NCI-H1105 (cell line): ENCODE measurements around the gene SMAD3.

Experiments
- DNase-seq: peaks from one replicate; lab custom pipeline; 2025; lab: John Stamatoyannopoulos, UW

The SMAD3 gene

DNA sequence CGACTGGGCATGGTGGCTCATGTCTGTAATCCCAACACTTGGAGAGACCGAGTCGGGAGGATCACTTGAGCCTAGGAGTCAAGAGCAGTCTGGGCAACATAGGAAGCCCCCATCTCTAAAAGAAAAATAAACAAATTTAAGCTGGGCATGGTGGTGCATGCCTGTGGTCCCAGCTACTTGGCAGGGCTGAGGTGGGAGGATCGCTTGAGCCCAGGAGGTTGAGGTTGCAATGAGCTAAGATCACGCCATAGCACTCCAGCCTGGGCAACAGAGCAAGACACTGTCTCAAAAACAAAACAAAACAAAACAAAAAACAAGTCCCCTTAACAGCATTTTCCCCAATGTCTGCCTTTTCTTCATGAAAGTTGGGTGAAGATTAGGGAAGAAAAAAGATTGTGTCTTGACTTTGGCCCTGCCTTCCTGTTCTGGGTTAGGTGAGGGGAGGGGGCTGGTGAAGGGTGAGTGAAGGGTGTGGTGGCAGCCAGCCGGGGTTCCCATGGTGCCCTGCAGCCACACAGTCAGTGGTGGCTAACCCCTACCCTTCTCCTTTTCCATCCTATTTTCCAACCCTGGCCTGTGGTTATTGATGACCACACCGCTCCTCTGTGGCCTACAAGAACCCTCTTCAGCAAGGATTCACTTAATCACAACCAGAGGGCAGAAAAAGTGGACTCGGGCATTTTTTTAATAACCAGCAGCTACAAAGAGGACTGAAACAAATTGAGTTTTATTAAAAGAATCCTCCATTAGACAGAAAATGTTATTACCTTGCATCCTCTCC is 28.4 kb upstream of the SMAD3 start:
- no peak for DNase-seq

DNA sequence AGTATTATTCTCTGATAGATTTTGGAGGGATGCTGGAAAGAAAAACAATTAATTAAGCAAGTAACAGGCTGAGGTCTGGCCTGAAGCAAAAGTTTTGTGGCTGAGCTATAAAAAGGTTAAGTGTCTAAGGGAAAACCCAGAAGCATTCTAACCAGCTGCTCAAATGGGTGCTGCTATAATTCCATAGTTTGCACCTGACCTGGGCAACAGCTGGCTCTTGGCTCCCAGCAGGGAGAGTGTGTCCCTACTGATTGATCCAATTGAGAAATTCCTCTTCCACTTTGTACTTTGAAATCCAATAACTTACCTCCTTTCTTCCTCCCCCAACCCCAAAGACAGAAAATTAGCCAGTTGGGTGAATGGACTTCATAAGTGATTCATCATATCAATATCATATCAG is 27.7 kb upstream of the SMAD3 start:
- no peak for DNase-seq

DNA sequence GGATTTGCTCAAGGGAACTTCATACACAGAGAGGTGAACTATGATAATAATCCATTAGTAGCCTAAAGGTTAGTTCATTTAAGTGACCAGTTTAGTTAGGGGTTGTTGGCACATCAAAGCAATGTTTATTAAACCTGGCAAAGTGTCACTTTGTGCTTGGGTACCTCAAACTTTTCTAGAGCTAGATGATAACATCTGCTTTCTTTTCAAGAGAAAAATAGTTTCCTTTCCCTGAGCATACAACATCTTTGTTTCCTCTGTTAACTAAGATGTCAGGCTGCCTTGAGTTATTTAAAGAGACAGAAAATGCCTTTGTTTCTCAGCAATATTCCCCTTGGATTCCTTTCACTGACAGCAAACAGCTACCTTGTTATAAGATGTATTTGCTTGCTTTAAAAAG is 26.7 kb upstream of the SMAD3 start:
- no peak for DNase-seq

DNA sequence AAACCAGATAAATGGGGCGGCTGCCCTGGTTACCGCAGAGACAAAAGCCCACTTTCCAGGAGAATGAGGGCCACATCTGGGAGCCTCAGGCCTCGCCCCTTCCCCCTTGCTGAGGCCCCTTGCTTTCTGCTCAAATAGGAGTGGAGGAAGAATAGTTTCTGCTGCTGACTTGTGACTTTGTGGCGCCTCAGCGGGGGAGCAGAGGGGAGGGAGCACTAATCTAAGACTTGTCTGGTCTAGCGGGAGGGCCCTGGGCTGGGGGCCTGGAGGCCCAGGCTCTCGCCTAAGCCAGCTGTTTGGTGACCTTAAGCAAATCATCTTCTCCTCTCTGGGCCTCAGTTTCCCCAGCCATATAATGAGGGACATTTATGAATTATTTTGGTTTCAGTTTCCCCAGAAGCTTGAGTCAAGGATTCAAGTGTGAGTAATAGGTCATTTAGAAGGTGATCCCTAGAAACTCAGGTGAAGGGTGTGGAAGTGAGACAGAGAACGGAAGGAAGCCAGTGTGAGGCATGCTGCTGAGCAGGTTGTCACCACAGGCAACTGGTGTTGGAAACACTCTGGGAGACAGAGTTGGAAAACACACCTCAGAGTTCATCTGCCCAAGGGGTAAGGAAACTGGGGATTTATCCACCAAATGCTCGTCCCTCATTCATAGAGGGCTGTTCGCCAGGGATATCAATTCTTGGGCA is 25.9 kb upstream of the SMAD3 start:
- DNase-seq: no peak

DNA sequence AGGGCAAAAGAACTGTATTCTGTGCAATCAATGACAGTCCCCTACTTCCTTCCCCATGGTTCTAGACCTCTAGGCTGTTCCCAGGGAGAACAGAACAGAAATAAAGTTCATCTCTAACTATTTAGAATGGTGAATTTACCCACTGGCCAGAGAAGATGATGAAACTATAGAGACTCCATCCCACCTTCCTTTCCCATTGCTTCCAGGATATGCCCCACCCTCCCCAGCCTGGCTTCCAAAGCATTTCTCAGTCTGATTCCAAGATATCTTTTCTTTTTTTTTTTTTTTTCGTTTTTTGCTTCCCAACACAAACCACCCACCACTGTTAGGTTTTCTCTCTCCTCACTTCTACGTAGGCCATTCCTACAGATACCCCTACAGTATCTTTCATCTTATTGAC is 25.1 kb upstream of the SMAD3 start:
- DNase-seq: no peak

DNA sequence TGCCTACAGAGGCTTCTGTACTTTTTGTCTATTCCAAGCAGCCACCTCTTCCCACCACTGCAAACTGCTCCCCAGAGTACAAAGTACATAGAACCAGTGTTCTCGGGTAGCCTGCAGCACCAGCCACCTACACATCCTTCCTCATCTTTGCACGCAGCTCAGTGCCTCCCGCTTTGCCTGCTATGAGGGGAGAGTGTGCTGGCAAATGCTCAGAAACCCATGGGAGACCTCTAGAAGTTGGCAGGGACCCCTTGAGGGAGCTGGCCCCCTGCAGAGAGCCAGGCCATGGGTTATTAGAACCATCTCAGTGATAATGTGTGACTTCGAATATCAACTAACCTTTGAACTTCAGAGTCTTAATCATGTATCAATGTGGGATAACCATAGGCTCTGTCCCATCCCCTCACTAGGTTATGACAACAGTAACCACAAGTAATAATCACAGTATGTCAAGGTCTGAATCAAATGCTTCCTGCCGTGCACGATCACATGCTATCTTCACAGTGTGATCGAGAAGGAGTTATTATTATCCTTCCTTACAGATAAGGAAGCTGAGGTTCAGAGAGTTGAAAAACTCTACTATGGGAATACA is 22.8 kb upstream of the SMAD3 start:
- DNase-seq: no peak

DNA sequence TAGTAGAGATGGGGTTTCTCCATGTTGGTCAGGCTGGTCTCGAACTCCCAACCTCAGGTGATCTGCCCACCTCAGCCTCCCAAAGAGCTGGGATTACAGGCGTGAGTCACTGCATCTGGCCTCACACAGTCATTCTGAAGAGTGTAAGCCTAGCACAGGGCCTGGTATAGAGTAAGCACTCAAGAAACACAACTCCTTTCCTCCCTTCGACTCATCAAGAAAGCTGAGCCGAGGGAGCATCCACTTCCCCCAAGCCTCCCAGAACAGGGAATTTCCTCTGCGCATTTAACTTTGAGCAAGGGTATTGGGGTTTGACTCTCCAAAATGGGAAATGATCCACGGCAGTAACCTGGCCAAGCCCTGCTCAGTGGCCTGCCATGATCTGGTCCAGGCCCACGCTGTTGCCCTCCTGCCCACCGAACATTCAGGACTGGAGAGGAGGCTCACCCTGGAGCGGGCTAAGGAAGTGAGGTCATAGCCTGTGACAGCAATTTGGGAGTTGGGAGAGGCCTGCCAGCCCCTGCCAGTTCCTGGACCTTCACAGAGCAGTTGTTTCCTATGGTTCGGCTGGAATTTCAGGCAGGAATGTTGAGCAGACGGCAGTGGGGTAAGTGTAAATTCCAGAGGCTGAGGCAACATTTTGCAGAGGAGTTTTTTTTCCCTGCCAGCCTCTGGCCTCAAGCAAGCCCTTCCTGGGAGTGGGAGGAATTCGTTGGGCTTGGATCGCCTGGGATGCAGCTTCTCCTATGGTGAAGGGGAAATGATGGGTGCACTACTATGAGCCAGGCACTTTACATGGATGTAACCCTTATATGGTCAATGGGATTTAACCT is 21.2 kb upstream of the SMAD3 start:
- no peak for DNase-seq

DNA sequence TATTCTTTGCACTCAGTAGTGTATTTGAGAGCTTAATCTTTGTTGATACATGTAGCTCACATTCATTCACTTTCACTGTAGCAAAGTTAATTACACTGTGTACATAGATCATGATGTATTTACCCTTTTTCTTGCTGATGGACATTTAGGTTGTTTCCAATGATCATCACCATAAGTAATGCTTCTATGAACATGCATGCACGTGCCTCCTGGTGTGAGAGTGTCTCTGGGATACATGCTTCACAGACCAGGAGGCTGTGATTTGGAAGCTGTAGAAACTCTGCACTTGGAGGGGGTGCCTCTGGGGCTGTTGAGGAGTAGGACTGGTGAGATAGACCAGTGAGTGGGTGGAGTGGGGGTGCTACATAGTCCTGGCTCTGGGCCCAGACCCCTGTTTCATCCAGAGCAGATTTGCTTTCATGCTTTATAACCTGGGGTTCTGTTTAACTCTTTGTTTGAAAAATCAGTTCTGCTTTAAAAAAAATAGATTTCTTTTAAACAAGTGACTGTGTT is 18.2 kb upstream of the SMAD3 start:
- DNase-seq: no peak

DNA sequence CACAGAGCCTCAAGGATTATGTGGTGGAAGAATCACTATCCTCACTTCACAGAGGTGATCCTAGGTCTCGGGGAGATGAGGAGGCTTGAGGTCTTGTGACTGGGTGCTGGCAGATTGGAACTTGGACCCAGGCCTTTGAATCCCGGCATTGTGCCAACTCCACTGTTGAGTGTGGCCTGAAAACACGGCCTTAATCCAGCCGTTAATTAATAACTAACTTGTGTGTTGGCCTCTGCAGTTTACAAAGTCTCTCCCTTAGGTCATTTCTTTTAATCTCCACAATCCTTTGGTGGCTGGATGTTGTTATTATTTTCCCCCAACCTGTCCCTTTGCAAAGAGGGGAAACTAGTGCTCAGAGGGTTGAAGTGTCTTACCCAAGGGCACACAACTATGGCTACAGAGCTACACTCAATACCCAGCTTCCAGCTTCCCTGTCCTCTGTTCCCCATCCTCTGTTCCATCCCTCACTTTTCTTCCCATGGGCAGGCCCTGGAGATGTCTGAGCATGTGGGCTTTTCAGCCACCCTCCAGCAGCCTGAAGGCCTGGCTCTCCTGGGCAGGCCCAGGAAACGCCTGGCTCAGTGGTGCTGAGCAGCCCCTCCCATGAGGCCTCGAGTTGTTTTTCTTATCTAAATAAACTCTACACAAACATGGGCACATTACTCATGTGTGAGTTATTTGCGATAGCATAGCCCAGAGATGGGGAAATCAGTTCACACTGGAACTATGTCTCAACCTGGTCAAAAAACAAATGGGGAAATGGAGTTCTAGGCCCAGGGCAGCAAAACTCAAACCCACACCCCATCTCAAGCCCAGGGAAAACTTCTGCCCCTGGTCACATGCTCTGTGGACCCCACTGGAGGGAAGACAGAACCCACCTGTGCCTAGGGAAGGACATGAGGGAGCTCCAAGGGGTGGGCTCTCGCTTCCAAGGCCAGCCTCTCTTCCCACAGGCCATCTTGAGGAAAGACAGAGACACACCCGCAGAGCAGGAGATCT is 16.8 kb upstream of the SMAD3 start:
- no peak for DNase-seq

DNA sequence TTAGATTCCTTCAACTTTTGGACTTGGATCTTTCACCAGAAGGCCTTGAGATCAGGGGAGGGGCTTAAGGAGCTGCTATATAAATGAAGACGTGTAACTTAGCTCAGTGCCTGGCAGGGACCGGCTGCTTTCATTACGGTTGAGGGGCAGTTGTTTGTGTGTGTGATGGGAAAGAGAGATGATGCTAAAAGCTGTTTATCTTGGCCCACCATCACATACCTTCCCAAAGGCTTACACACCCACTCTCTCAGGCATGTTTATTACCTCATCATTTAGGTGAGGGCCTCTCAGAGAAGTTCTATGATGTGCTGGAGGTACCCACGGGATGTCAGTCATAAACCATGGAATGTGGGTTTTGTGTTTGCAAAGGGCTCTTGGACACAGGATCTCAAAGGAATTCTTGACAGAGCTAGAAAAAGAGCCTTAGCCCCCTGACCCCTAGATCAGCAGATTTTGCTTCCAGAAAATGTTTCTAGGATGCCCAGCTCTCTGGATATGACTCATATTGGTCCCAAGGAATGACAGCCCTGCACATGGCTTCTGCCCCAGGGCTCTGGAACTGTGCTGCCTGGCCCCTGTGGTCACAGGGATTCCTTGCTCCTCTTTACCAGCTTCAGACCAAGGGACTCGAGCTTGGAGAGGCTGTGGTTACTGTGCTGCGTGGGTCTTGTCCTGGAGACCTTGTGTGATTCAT is 15.9 kb upstream of the SMAD3 start:
- DNase-seq: no peak

DNA sequence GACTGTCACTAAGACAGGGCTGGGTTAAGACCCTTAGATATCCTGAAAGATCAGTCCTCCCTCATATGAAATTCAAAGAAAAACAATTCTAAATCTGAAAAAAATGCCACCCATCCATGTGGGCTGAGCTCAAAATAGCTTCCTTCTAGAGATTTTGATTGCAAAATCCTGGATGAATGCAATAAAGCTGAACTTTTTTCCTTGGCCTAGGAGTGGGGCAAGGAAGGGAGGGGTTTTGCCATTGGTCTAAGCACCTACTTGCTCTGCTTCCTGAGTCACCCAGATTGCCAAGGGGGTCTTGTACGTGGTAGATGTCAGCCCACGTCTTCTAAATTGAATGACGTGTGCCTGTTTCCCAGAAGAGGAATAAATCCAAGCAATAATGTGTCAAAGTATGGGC is 15.3 kb upstream of the SMAD3 start:
- no peak for DNase-seq

DNA sequence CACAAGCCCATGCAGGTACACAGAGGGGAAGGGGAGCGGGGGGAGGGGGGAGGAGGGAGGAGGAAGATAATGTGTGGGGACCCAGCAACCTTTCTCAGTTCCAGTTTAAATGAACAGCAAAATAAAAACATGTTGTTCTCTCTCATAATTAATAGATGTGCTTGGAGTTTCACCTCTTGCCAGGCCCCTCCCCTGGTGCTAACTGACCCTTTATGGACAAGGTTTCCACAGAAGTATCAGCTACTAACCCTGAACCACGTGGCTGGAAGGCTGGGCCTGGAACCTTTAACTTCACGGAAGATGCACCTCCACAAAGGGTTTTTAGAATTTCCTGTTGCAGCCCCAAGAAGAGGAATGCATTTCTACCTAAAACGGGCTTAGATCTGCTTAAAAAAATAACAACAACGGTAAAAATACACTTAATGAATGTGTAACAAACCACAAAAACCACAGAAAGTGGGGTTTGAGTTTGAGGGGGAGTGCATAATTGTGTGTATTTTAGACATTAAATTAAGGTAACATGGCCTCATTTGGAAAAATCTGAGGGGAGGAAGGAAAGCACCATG is 14.8 kb upstream of the SMAD3 start:
- no peak for DNase-seq

DNA sequence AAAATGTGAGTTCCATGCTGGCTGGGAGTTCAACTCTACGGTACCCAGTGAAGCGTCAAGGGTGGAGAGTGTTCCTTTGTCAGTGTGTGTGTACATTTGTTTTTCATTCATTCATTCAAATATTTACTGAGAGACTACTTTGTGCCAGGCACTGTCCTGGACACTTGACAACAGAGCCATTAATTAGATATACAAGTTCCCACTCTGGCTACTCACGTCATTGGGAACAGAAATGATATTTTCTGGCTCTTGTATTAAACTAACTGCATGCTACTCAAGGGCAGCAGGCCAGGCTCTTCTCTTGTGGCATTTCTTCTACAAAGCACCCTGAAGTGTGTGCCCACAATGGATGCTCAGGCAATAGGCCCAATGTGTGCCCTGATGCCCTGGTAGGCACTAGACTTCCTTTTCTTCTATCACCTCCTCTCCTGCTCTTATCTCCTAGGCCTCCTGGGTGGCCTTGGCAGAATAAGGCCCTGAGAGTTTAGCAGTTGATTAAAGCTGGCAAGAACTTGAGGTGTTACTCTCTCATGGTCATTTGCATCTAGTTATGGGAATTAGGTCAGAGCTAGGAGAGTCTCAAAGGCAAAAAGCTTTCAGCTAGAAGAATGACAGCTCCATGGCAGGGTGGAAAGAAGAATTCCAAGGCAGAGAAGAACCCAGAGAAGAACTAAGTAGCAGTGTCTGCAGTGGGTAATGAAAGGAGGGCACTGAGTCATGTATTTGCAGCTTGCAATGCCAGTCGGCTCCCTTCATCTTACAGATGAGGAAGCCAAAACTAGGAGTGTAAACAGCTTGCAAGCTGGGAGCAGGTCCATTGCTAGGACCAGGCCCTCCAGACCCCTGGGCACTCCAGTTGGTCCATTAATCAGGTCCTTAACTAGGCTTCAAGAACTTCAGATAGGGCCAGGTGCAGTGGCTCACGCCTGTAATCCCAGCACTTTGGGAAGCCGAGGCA is 14.0 kb upstream of the SMAD3 start:
- no peak for DNase-seq

DNA sequence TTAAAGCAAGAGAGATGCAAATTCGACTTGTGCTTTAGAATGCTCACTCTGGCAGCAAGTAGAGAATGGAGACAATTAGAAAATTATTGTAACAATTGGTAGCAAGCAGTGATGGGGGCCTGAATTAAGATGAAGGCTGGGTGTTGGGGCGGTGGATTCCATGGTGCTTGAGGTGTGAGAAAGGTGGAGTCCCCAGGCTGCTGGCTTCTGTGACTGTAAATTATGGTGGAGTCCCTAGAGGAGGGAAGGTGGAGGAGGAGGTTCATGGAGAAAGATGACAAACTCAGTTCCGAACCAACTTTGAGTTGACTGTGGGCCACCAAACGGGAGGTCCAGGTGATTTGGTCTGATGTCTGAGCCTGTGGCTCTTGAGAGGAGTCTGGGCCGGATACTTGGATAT is 10.7 kb upstream of the SMAD3 start:
- no peak for DNase-seq

DNA sequence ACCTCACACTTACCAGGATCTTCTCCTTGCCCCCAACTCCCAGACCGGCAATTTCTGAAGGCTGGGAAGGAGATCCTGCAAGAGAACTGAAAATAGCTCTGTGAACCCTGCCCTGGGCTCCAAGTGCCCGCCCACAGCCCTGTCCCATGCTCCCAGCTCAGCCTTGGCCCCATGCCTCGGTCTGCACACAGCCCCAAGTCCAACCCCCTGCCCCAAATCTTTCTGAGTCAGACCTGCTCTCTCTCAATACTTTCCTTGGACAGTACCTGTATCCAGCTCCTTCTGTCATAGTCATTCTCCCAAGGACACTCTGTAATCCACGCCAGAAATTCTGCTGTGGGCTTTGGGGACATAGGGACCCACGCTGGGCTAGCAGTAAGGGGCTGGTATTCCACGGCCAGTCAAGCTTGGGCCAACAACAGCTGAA is 6.3 kb upstream of the SMAD3 start:
- no peak for DNase-seq

DNA sequence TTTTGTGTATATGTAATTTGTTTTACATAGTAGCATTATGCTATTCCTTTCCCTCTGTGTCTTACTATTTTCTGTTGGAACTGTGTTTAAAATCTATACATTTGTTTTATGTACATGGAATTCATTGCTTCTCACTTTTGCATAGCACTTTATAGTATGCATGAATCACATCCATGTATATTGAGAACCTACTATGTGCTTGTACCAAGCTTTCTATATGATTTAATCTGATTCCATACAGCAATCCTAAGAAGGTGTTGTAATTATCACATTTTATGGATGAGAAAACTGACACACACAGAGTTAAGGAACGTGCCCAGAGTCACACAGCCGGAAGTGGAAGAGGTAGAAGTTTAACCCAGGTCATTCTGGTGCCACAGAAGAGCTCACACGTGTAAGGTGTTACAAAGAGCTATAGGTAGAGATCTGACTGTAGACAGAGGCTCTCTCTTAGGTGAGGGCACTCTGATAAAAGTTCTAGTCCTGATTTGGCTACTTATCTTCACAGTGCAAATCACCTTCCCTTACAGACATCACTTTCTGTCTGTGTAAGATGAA is 3.5 kb upstream of the SMAD3 start:
- no peak for DNase-seq

DNA sequence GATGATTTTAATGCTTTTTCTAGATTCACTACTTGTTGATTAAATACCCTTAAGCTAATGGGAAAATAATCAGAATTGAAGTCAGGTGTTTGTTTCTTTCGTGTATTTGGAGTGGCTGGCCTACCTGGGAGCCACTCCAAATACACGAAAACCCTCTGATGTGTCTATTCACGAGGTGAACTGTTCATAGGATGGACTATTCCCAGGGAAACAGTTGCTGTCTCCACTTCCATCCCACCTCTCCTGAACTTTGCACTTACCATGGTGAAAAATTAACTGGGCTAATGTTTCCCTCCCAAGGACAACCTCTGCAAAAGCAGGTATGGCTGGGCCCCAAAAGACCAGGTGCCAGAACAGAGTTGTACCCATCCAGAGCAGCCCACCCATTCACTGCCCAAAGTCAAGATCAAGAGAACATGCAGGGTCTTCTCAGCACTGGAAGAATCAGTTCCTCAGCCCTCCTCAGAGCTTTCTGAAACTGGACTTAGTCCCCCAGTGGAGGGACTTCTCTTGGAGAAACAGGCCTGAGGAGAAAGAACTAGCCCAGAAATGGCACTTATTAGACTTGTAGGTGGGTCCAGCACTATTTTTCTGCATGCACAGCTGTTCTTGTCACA is 2.9 kb upstream of the SMAD3 start:
- no peak for DNase-seq
